Ectodermal cell (in vitro differentiated cells): ENCODE measurements around the gene DMXL2.
"Not testable (repeated sequence)": the region's sequence is repeated elsewhere in the genome, so short reads cannot be mapped to it uniquely, and the experiment has no call there.

Experiments used
- H3K27ac ChIP-seq: 2 replicates; pipeline ENCODE4 v1.7.0; 2013; ENCODE audit warnings: mild to moderate bottlenecking, low read depth, low read length; ENCODE audit not compliant: insufficient read depth, poor library complexity, severe bottlenecking
- H3K27me3 ChIP-seq: 2 replicates; pipeline ENCODE4 v1.7.0; 2013; ENCODE audit warnings: mild to moderate bottlenecking, low read length; ENCODE audit not compliant: insufficient read depth, control insufficient read depth, poor library complexity, severe bottlenecking
- H3K36me3 ChIP-seq: one replicate; pipeline ENCODE4 v1.7.0; 2013; ENCODE audit warnings: low read length; ENCODE audit not compliant: control insufficient read depth, insufficient read depth
- H3K4me1 ChIP-seq: one replicate; pipeline ENCODE4 v1.7.0; 2013; ENCODE audit warnings: low read length; ENCODE audit not compliant: control insufficient read depth, insufficient read depth
- H3K4me3 ChIP-seq: 2 replicates; pipeline ENCODE4 v1.7.0; 2013; ENCODE audit warnings: low read depth, low read length, control low read depth; ENCODE audit not compliant: insufficient read depth
- H3K9me3 ChIP-seq: 2 replicates; pipeline ENCODE4 v1.7.0; 2013; ENCODE audit warnings: mild to moderate bottlenecking, low read length, moderate library complexity; ENCODE audit not compliant: control insufficient read depth
- WGBS, 2 experiments: methylation state at CpG; one replicate each; pipeline ENCODE4 v1.1.7; 2013; ENCODE audit warnings: missing lambda C conversion rate in 2 of 2; 5-methylcytosine and 5-hydroxymethylcytosine counted together

Gene DMXL2

DNA sequence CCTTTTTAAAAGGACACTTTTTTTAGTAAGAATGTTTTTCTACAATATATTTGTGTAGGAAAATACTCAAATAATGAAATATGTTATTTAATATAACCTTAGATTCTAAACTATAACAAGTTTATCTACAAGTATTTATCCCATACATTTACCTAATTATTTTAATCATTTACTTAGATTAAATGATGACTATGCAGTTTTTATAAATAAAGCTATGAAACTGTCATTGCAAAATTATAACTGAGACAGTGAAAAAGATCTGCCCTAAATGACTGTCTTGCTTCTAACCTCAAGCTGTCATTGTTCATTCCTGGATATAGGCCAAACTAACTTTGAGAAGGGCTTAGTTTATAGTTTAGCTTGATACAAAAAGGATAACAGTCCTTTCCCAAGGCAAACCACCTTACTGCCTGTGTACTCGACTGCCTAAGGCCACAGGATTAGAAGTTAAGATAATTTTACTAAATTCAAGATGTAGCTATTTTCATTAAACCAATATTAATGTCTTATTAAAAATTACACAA lies 197.0 kb downstream of the DMXL2 start:
- no peaks in the 10 kb centered on the region for H3K27me3 ChIP-seq
- no peak overlapping the region for H3K4me3 ChIP-seq
- 80% methylated on average over 1 of the region's 1 CpG; no CpG with 5 or more reads in 1 of the 2 experiments for WGBS, 2 experiments
- no peaks in the 10 kb centered on the region for H3K4me1 ChIP-seq
- H3K9me3 ChIP-seq: no peaks in the 10 kb centered on the region
- H3K36me3 ChIP-seq: no peaks in the 10 kb centered on the region
- H3K27ac ChIP-seq: no peak overlapping the region

DNA sequence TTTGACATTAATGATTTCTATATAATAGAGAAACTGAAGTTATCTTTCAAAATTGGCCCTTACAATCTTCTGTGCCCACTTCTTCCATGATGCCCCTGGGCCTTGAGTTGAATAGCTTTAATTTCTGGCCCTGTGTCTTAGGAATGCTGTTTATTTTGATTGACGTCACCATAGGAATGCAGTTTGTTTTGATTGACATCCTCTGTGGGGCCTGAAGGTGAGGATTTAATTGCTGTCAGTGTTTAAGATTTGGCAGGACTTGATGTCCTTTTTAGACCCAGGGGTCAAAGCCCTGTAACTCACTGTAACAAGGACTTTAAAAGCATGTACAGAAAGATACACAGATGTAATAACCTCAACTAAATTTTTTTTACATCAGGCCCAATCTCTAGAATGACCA lies 197.8 kb downstream of the DMXL2 start:
- no peaks in the 10 kb centered on the region for H3K36me3 ChIP-seq
- H3K27me3 ChIP-seq: no peaks in the 10 kb centered on the region
- H3K9me3 ChIP-seq: no peaks in the 10 kb centered on the region
- no peaks in the 10 kb centered on the region for H3K4me1 ChIP-seq
- H3K27ac ChIP-seq: no peak overlapping the region
- no peak overlapping the region for H3K4me3 ChIP-seq
- WGBS, 2 experiments: 78 to 83% methylated on average over 1 of the region's 1 CpG

DNA sequence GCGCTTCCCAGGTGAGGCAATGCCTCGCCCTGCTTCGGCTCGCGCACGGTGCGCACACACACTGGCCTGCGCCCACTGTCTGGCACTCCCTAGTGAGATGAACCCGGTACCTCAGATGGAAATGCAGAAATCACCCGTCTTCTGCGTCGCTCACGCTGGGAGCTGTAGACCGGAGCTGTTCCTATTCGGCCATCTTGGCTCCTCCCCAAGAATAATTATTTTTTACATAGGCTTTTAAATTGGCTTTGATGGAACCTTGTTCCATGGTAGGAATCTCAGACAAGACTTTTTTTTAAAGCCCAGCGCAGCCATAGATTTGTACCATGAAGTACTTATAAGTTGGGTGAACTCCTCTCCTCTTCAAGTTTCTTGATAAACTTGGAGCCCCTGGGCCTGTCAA lies 199.5 kb downstream of the DMXL2 start:
- H3K27ac ChIP-seq, H3K36me3 ChIP-seq, H3K27me3 ChIP-seq, H3K4me3 ChIP-seq, H3K4me1 ChIP-seq, H3K9me3 ChIP-seq: not testable (repeated sequence)
- WGBS, 2 experiments: 91 to 96% methylated on average over 7 of the region's 16 CpGs

DNA sequence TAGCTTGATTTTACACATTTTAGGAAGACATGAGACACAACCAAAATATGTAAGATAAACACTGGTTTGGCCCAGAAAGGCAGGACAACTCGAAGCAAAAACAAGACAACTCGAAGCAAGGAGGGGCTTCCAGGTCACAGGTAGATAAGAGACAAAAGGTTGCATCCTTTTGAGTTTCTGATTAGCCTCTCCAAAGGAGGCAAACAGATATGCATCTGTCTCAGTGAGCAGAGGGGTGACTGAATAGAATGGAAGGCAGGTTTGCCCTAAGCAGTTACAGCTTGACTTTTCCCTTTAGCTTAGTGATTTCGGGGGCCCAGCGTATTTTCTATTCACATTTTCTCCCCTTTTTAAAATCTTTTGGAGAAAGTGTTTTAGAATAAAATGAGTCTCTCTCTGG lies 206.4 kb downstream of the DMXL2 start:
- H3K27me3 ChIP-seq: no peaks in the 10 kb centered on the region
- no peak overlapping the region for H3K4me3 ChIP-seq
- peaks cover 1% of the 10 kb centered on the region for H3K4me1 ChIP-seq
- no peak overlapping the region for H3K27ac ChIP-seq
- H3K36me3 ChIP-seq: no peaks in the 10 kb centered on the region
- no peaks in the 10 kb centered on the region for H3K9me3 ChIP-seq
- 38 to 67% methylated on average over 2 to 4 of the region's 4 CpGs for WGBS, 2 experiments

DNA sequence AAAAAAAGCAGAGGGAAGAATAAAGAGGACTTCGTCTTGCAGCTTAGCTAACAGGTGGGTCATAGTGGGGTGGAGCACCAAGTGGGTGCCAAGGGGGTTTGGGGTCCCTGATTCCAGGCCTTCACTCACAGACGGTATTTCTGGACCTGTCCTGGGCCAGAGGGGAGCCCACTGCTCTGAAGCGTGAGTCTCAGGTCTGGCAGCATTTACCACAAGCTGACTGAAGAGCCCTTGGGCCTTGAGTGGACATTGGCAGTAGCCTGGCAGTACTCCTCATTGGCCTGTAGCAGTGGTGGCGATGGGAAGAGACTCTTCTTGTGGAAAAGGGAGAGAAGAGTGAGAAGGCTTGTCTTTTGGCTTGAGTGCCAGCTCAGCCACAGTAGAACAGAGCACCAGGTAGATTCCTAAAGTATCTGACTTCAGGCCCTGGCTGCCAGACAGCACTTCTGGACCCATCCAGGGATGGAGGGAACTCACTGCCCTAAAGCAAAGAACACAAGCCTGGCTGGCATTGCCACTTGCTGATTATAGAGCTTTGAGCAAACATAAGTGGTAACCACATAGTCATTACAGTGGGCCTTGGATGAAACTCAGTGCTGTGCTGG lies 208.2 kb downstream of the DMXL2 start:
- Histone ChIP-seq H3K36me3 (no peaks in the 10 kb centered on the region), H3K9me3 (no peaks in the 10 kb centered on the region), H3K27me3 (no peaks in the 10 kb centered on the region), H3K4me3 (no peak overlapping the region), H3K27ac (no peak overlapping the region), H3K4me1 (peaks cover 3% of the 10 kb centered on the region)
- WGBS, 2 experiments: 92 to 94% methylated on average over 4 of the region's 4 CpGs

DNA sequence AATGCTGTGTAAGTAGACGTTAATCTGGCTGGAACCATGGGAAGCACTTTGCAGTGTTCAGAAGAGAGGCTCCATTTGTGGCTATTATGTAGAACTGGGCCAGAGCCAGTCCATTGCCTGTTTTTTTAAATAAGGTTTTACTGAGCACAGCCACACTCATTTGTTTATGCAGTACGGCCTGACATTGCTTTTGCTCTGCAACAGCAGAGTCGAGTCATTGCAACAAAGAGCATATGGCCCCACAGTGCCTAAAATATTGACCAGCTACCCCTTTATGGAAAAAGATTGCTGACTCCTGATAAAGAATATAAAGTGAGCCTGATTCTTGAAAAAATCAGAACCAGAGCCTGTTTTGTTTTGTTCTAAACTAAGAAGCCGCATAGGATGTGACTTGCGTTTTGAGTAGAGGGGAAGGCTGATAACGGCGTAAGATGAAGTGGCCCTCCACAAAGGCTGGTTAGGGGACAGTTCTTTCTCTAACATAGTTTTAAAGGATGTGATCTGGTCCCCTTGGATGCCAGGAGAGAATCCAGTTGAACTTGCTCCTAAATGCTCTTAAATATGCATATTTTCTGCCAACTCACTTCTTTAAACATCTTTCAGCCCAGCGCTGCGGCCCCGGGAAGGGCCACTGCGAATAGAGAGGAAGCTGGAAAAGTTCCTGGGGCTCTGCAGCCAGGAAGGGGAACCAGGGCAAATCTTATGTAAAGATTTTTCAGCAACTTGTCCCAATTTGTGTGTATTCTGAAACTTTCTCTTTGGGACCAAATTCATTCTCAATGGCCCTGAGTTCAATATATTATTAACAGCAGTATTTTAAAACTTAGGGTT lies 216.7 kb downstream of the DMXL2 start:
- H3K27me3 ChIP-seq: no peaks in the 10 kb centered on the region
- H3K4me3 ChIP-seq: no peak overlapping the region
- no peak overlapping the region for H3K27ac ChIP-seq
- H3K9me3 ChIP-seq: no peaks in the 10 kb centered on the region
- 90% methylated on average over 11 of the region's 11 CpGs for WGBS, 2 experiments
- peaks cover 3% of the 10 kb centered on the region for H3K4me1 ChIP-seq
- H3K36me3 ChIP-seq: no peaks in the 10 kb centered on the region

DNA sequence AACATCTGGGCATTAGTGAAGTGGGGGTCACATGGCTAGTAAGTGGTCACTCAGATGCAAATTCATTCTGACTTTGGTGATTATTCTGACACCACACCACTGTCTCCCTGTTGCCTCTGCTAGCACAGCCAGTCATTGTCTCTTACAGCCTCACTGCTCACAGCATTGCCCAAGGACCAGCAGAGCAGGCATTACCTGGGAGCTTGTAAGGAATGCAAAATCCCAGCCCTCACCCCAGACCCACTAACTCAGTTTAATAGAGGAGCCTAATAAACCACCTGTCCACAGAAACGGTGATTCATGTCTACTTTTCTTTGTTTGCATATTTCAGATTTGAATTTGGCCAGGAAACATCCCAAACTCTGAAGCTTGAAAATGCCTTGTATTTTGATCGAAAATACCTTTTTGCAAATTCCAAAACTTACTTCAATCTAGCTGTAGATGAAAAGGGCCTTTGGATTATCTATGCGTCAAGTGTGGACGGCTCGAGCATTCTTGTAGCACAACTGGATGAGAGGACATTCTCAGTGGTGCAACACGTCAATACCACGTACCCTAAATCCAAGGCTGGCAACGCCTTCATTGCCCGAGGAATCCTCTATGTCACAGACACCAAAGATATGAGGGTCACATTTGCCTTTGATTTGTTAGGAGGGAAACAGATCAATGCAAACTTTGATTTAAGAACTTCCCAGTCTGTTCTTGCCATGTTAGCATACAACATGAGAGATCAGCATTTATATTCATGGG lies 218.4 kb downstream of the DMXL2 start:
- WGBS, 2 experiments: 92 to 94% methylated on average over 9 of the region's 9 CpGs
- no peak overlapping the region for H3K4me3 ChIP-seq
- no peaks in the 10 kb centered on the region for H3K36me3 ChIP-seq
- H3K9me3 ChIP-seq: no peaks in the 10 kb centered on the region
- no peak overlapping the region for H3K27ac ChIP-seq
- H3K4me1 ChIP-seq: peaks cover 6% of the 10 kb centered on the region
- H3K27me3 ChIP-seq: no peaks in the 10 kb centered on the region

DNA sequence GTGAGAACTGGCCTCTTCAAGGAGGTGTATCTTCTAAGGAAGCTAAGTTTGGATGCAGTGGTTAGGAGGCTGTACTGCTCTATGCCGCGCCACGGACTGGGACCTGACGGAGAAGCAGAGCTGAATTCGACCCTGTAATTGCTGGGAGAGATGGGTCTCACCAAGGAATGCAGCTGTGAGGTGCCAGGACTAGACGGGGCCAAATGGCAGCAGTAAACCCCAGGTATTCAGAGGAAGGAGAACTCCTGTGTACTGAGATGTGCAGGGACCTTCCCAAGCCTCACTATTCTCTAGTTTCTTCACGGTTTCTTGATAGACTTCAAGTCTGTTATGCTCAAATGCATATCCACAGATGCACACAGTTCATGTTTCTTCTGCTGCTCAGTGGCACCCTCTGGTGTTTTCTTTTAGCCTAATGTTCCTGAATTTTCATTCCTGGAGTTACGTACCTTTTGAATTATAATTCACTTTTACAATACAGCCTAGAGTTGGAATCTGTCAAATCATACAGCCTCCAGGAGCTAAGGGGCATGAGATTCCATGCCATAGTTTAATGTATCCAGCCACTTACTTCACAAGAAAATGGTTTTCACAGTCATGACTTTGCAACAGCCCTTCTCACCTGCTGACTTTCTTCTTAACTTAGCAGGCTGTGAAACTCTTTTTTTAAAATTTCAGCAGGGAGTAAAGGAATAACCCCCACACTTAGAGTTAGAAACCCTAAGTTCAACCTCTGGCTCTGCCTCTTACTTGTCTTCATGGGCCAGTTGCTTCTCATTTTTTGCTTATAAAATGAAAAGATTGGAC lies 219.3 kb downstream of the DMXL2 start:
- H3K36me3 ChIP-seq: no peaks in the 10 kb centered on the region
- peaks cover 14% of the 10 kb centered on the region for H3K4me1 ChIP-seq
- no peak overlapping the region for H3K27ac ChIP-seq
- H3K27me3 ChIP-seq: no peaks in the 10 kb centered on the region
- 89 to 90% methylated on average over 8 of the region's 8 CpGs for WGBS, 2 experiments
- no peak overlapping the region for H3K4me3 ChIP-seq
- H3K9me3 ChIP-seq: no peaks in the 10 kb centered on the region

DNA sequence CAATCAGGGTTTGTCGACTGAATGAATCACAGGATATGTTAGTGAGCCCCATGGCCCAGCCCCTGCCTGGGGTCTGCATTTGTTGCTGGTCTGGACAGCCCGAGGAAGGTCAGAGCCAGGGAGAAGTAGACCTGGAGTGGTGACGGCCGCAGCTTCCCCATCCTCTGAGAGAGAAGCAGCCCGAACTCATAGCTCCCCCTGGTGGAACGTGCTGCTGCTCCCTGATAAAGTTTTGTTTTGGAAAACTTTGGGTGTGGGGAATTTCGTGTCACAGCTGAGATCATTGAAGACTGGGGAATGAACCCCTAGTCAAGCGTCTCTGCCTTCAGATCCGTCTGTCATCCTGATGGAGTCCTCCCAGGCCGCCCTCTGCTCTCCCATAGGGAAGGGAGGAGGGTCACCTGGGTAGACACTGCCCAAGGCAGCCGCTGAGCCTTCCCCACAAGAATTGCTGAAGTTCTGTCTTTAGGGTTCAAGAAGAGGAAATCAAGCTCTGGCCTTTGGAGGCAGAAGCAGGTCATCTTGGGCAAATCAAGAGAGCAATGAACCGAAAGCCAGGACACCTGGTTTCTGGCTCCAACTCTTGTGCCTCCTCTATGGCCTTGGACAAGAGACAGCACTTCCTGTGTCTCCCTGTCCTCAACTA lies 220.6 kb downstream of the DMXL2 start:
- H3K4me1 ChIP-seq: peaks cover 18% of the 10 kb centered on the region
- H3K27ac ChIP-seq: no peak overlapping the region
- 54 to 56% methylated on average over 12 of the region's 12 CpGs for WGBS, 2 experiments
- H3K36me3 ChIP-seq: no peaks in the 10 kb centered on the region
- no peak overlapping the region for H3K4me3 ChIP-seq
- no peaks in the 10 kb centered on the region for H3K9me3 ChIP-seq
- H3K27me3 ChIP-seq: no peaks in the 10 kb centered on the region
